Esophagus (tissue), 2 donors: ENCODE data around the gene SLC16A6. TPM values are rescaled to one million over a fixed set of nuclear protein-coding genes. Genes with fewer than 3 reads are reported as not detected.
A peak's percentile ranks its signal among the peaks of the same experiment; 100 is the strongest.

ENCODE experiments used
- H3K27ac ChIP-seq, 2 donors: one replicate each; pipeline ENCODE4 v1.5.1; 2013; ENCODE audit warnings: low read depth in 2 of 2, mild to moderate bottlenecking in 2 of 2, inconsistent platforms in 1 of 2, low read length in 1 of 2, moderate library complexity in 1 of 2
- H3K27me3 ChIP-seq, 2 donors: one replicate each; pipeline ENCODE4 v1.6.1; 2013; ENCODE audit warnings: low read length in 2 of 2, control low read depth in 1 of 2, mild to moderate bottlenecking in 1 of 2; ENCODE audit not compliant: insufficient read depth in 2 of 2, control insufficient read depth in 1 of 2
- H3K36me3 ChIP-seq, 2 donors: one replicate each; pipeline ENCODE4 v1.6.1; 2013; ENCODE audit warnings: low read length in 1 of 2; ENCODE audit not compliant: control insufficient read depth in 2 of 2, insufficient read depth in 2 of 2
- H3K4me1 ChIP-seq, 2 donors: one replicate each; pipeline ENCODE4 v1.6.1; 2013; ENCODE audit warnings: low read length in 1 of 2; ENCODE audit not compliant: control insufficient read depth in 2 of 2, insufficient read depth in 2 of 2
- H3K4me3 ChIP-seq, 2 donors: one replicate each; pipeline ENCODE4 v1.5.1; 2013; ENCODE audit warnings: low read length in 2 of 2, mild to moderate bottlenecking in 2 of 2, low read depth in 1 of 2, moderate library complexity in 1 of 2
- H3K9me3 ChIP-seq, 2 donors: one replicate each; pipeline ENCODE4 v1.6.1; 2013; ENCODE audit warnings: mild to moderate bottlenecking in 2 of 2, low read depth in 1 of 2, low read length in 1 of 2, moderate library complexity in 1 of 2; ENCODE audit not compliant: control insufficient read depth in 2 of 2, insufficient read depth in 1 of 2
- WGBS, 2 donors: extraction: QIAGEN DNeasy Blood & Tissue Kit; methylation state at CpG; one replicate each; pipeline ENCODE4 v1.1.7; 2013; 5-methylcytosine and 5-hydroxymethylcytosine counted together
- polyA plus RNA-seq, 2 donors: library from polyadenylated mRNA; stranded (reverse); fragments of 200-250 nt; gene quantifications; one replicate each; pipeline ENCODE4 v1.2.3, GENCODE V29; 2013
- donor health status: healthy with polysubstance abuse.
- donor health status: Bipolar disorder and iron deficiency.

SLC16A6 gene
- polyA plus RNA-seq, 2 donors: 4.0 to 9.7 TPM

- Histone ChIP-seq H3K36me3 (no peaks in the 10 kb centered on the region), H3K9me3 (no peaks in the 10 kb centered on the region), H3K27me3 (no peaks in the 10 kb centered on the region), H3K4me1 (peaks cover 0 to 1% of the 10 kb centered on the region in 2 donors), H3K27ac (peak overlapping the region in 1 of 2 donors; percentile 29), H3K4me3 (no peak overlapping the region)
- WGBS, 2 donors: 67 to 74% methylated on average over 9 of the region's 9 CpGs
Measured at GRCh38 chr17:68301438-68301959, 10.6 kb upstream of the SLC16A6 start.

- H3K27me3 ChIP-seq: no peaks in the 10 kb centered on the region
- no peaks in the 10 kb centered on the region for H3K36me3 ChIP-seq
- 97 to 99% methylated on average over 3 of the region's 3 CpGs for WGBS, 2 donors
- peaks cover 0 to 8% of the 10 kb centered on the region in 2 donors for H3K4me1 ChIP-seq
- no peak overlapping the region for H3K27ac ChIP-seq
- H3K9me3 ChIP-seq: no peaks in the 10 kb centered on the region
- no peak overlapping the region for H3K4me3 ChIP-seq
Measured at GRCh38 chr17:68299817-68300216, 8.9 kb upstream of the SLC16A6 start.

- Histone ChIP-seq H3K36me3 (no peaks in the 10 kb centered on the region), H3K4me1 (peaks cover 0 to 8% of the 10 kb centered on the region in 2 donors), H3K9me3 (no peaks in the 10 kb centered on the region), H3K4me3 (no peak overlapping the region), H3K27me3 (no peaks in the 10 kb centered on the region), H3K27ac (no peak overlapping the region)
Measured at GRCh38 chr17:68298601-68299000, 7.7 kb upstream of the SLC16A6 start.

GRCh38 chr17:68297195-68297594 is 6.3 kb upstream of the SLC16A6 start:
- WGBS, 2 donors: 44 to 60% methylated on average over 4 of the region's 4 CpGs
- H3K27ac ChIP-seq: peak overlapping the region; percentile 54 to 57
- H3K4me1 ChIP-seq: peaks cover 0 to 8% of the 10 kb centered on the region in 2 donors
- no peaks in the 10 kb centered on the region for H3K36me3 ChIP-seq
- H3K27me3 ChIP-seq: no peaks in the 10 kb centered on the region
- H3K9me3 ChIP-seq: no peaks in the 10 kb centered on the region
- no peak overlapping the region for H3K4me3 ChIP-seq

GRCh38 chr17:68296217-68297191 is 5.6 kb upstream of the SLC16A6 start:
- Histone ChIP-seq H3K4me1 (peaks cover 0 to 8% of the 10 kb centered on the region in 2 donors), H3K27ac (peak overlapping the region; percentile 54 to 75), H3K4me3 (no peak overlapping the region), H3K9me3 (no peaks in the 10 kb centered on the region), H3K36me3 (no peaks in the 10 kb centered on the region), H3K27me3 (no peaks in the 10 kb centered on the region)
- 61 to 66% methylated on average over 18 of the region's 18 CpGs for WGBS, 2 donors

- WGBS, 2 donors: 79 to 86% methylated on average over 7 of the region's 7 CpGs
- Histone ChIP-seq H3K4me3 (no peak overlapping the region), H3K4me1 (peaks cover 0 to 8% of the 10 kb centered on the region in 2 donors), H3K9me3 (no peaks in the 10 kb centered on the region), H3K36me3 (no peaks in the 10 kb centered on the region), H3K27me3 (no peaks in the 10 kb centered on the region), H3K27ac (no peak overlapping the region)
Measured at GRCh38 chr17:68295086-68295485, 4.2 kb upstream of the SLC16A6 start.

GRCh38 chr17:68294617-68295016 is 3.7 kb upstream of the SLC16A6 start:
- Histone ChIP-seq H3K4me1 (peaks cover 0 to 8% of the 10 kb centered on the region in 2 donors), H3K4me3 (no peak overlapping the region), H3K27ac (no peak overlapping the region), H3K9me3 (no peaks in the 10 kb centered on the region), H3K27me3 (no peaks in the 10 kb centered on the region), H3K36me3 (no peaks in the 10 kb centered on the region)
- WGBS, 2 donors: 89 to 91% methylated on average over 4 of the region's 4 CpGs

- Histone ChIP-seq H3K27ac (no peak overlapping the region), H3K4me1 (peaks cover 0 to 8% of the 10 kb centered on the region in 2 donors), H3K36me3 (no peaks in the 10 kb centered on the region), H3K9me3 (no peaks in the 10 kb centered on the region), H3K27me3 (no peaks in the 10 kb centered on the region), H3K4me3 (no peak overlapping the region)
- 77 to 86% methylated on average over 3 of the region's 3 CpGs for WGBS, 2 donors
Measured at GRCh38 chr17:68294196-68294555, 3.2 kb upstream of the SLC16A6 start.

- no peak overlapping the region for H3K27ac ChIP-seq
Measured at GRCh38 chr17:68293490-68294195, 2.7 kb upstream of the SLC16A6 start.

More at GRCh38 chr17:68293490-68294195, 2.7 kb upstream of the SLC16A6 start:
- Histone ChIP-seq H3K4me3 (no peak overlapping the region), H3K27me3 (no peaks in the 10 kb centered on the region), H3K36me3 (no peaks in the 10 kb centered on the region), H3K4me1 (peaks cover 0 to 8% of the 10 kb centered on the region in 2 donors), H3K9me3 (no peaks in the 10 kb centered on the region)
- 95 to 96% methylated on average over 6 of the region's 6 CpGs for WGBS, 2 donors
